Measurements from ENCODE around the gene LYRM1. TPM values are rescaled to one million over a fixed set of nuclear protein-coding genes. Genes with fewer than 3 reads are reported as not detected.

Gene LYRM1
- total and polyA plus RNA-seq, 10 of the 15 experiments (the other 5 are each of a cell fraction or from before 2014, with no cell fraction given): 18.4 to 54.4 (median 38.0) TPM

DNA sequence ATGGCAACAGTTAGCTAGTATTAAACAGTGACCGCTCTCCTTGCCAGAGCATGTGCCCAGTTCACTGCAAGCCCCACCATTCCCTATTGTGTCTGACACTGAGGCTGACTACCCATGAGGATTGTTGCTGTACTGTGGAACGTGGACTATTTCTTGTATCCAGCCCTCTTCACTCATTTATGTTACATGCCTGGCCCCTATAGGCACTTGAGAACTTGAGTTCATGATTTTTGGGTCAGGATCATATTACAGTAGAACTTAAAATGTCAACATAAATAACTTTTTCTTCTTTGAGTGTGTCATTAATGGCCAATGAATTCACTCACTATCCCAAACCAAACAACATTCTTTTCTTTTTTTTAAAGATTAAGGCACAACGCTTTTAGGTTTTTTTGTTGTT is 55.7 kb downstream of the LYRM1 start:
- BruUV-seq (replicated peaks): no TSS peak
- ChIA-PET SMC1A (ENCODE audit: uncharacterized antibody, unreplicated experiment) (no interaction called here), RAD21 (ENCODE audit: unreplicated experiment) (no interaction called here)

DNA sequence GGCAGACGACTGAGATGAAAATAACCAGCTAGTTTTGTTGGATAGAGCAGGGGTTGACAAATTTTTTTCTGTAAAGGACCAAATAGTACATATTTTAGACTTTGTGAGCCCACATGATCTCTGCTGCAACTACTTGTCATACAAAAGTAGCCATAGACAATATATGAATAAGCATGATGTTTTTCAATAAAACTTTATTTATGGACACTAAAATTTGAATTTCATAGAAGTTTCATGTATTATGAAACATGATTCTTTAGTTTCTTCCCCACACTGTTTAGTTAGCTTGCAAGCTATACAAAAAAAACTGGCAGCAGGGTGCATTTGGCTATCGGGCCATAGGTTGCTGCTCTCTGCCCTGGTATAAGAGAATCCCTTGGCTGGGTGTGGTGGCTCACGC is 56.6 kb downstream of the LYRM1 start:
- in situ Hi-C loops (cut with MboI) (no loop called here), intact Hi-C loops (cut with micrococcal nuclease; ENCODE audit: unreplicated experiment) (no loop called here)
- FAIRE-seq (no peak), ATAC-seq (no peak), DNase-seq (ENCODE audit: low read depth, low spot score) (no peak)
- H3K4me2 ChIP-seq (ENCODE audit: control insufficient read depth, insufficient read depth): no peak overlapping the region
- WGBS (ENCODE audit: insufficient coverage, insufficient replicate concordance, low lambda C conversion rate, missing lambda C conversion rate): 43% methylated on average over 3 of the region's 3 CpGs
- no peak overlapping the region for H3K27ac ChIP-seq (ENCODE audit: control insufficient read depth, insufficient read depth)
- H3K36me3 ChIP-seq (ENCODE audit: control insufficient read depth in 2 of 2, insufficient read depth in 2 of 2, low read length in 1 of 2): no peaks in the 10 kb centered on the region
- ChIA-PET POLR2A (interaction anchor here (0.7 kb wide), 1 partner anchor 67 kb away, joined by 3 read pairs; no protein-coding TSS in a partner anchor), RAD21 (ENCODE audit: unreplicated experiment) (no interaction called here), CTCF (interaction anchor here (0.8 kb wide), 1 partner anchor 109 kb away, joined by 3 read pairs; no protein-coding TSS in a partner anchor), SMC1A (ENCODE audit: uncharacterized antibody, unreplicated experiment) (interaction anchor here (1.0 kb wide), 1 partner anchor 107 kb away, joined by 4 read pairs; no protein-coding TSS in a partner anchor)
- H3K27me3 ChIP-seq (replicated peaks in 1 of 2; ENCODE audit: control insufficient read depth in 2 of 2, insufficient read depth in 2 of 2, low read length in 1 of 2): no peaks in the 10 kb centered on the region
- H4K20me1 ChIP-seq (ENCODE audit: control insufficient read depth, insufficient read depth): no peaks in the 10 kb centered on the region
- H3K4me3 ChIP-seq: no peak overlapping the region
- no peak overlapping the region for H2AFZ ChIP-seq (ENCODE audit: control insufficient read depth, low read depth, low read length)
- no peaks in the 10 kb centered on the region for H3K4me1 ChIP-seq (ENCODE audit: control insufficient read depth, insufficient read depth, low read length)
- H3K79me2 ChIP-seq (ENCODE audit: control insufficient read depth, insufficient read depth, low read length): no peaks in the 10 kb centered on the region
- H3K9ac ChIP-seq (ENCODE audit: control insufficient read depth, insufficient read depth, low read length): no peak overlapping the region
- no TSS peak for BruUV-seq (replicated peaks)
- H3K9me3 ChIP-seq (replicated peaks; ENCODE audit: control insufficient read depth, insufficient read depth, low read length): no peaks in the 10 kb centered on the region
- TF ChIP-seq RB1 (IDR thresholded peaks at IDR 0.05; ENCODE audit: borderline replicate concordance) (no peak), TAF1 (IDR thresholded peaks at IDR 0.05; ENCODE audit: borderline replicate concordance, low read depth, low read length) (no peak), ASH2L (IDR thresholded peaks at IDR 0.05; ENCODE audit: borderline replicate concordance, low read depth) (no peak), TARDBP (IDR thresholded peaks at IDR 0.05; ENCODE audit: borderline replicate concordance) (no peak), STAT3 (IDR thresholded peaks at IDR 0.05; ENCODE audit: low read depth, low read length) (no peak)
- TF ChIP-seq, protein P1, sequence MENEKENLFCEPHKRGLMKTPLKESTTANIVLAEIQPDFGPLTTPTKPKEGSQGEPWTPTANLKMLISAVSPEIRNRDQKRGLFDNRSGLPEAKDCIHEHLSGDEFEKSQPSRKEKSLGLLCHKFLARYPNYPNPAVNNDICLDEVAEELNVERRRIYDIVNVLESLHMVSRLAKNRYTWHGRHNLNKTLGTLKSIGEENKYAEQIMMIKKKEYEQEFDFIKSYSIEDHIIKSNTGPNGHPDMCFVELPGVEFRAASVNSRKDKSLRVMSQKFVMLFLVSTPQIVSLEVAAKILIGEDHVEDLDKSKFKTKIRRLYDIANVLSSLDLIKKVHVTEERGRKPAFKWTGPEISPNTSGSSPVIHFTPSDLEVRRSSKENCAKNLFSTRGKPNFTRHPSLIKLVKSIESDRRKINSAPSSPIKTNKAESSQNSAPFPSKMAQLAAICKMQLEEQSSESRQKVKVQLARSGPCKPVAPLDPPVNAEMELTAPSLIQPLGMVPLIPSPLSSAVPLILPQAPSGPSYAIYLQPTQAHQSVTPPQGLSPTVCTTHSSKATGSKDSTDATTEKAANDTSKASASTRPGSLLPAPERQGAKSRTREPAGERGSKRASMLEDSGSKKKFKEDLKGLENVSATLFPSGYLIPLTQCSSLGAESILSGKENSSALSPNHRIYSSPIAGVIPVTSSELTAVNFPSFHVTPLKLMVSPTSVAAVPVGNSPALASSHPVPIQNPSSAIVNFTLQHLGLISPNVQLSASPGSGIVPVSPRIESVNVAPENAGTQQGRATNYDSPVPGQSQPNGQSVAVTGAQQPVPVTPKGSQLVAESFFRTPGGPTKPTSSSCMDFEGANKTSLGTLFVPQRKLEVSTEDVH (IDR thresholded peaks at IDR 0.05; ENCODE audit: low read depth, partially characterized antibody): no peak
- TF ChIP-seq, protein P2, sequence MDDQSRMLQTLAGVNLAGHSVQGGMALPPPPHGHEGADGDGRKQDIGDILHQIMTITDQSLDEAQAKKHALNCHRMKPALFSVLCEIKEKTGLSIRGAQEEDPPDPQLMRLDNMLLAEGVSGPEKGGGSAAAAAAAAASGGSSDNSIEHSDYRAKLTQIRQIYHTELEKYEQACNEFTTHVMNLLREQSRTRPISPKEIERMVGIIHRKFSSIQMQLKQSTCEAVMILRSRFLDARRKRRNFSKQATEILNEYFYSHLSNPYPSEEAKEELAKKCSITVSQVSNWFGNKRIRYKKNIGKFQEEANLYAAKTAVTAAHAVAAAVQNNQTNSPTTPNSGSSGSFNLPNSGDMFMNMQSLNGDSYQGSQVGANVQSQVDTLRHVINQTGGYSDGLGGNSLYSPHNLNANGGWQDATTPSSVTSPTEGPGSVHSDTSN (IDR thresholded peaks at IDR 0.05; ENCODE audit: insufficient replicate concordance, low read depth, low read length): no peak

More for the DNA sequence above, 55.7 kb downstream of the LYRM1 start:
- TF ChIP-seq RAD21 (IDR thresholded peaks at IDR 0.05; ENCODE audit: insufficient read depth, low read depth, low read length) (peak; percentile 42), SMARCA5 (IDR thresholded peaks at IDR 0.05) (no peak), EP300 (IDR thresholded peaks at IDR 0.05; ENCODE audit: borderline replicate concordance in 1 of 2, control insufficient read depth in 1 of 2, low read depth in 2 of 2, low read length in 2 of 2) (no peak)
- TF ChIP-seq, protein P3, sequence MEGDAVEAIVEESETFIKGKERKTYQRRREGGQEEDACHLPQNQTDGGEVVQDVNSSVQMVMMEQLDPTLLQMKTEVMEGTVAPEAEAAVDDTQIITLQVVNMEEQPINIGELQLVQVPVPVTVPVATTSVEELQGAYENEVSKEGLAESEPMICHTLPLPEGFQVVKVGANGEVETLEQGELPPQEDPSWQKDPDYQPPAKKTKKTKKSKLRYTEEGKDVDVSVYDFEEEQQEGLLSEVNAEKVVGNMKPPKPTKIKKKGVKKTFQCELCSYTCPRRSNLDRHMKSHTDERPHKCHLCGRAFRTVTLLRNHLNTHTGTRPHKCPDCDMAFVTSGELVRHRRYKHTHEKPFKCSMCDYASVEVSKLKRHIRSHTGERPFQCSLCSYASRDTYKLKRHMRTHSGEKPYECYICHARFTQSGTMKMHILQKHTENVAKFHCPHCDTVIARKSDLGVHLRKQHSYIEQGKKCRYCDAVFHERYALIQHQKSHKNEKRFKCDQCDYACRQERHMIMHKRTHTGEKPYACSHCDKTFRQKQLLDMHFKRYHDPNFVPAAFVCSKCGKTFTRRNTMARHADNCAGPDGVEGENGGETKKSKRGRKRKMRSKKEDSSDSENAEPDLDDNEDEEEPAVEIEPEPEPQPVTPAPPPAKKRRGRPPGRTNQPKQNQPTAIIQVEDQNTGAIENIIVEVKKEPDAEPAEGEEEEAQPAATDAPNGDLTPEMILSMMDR (IDR thresholded peaks at IDR 0.05 in 2 of 3, conservative IDR thresholded peaks at IDR 0.05 in 1 of 3; ENCODE audit: control insufficient read depth in 2 of 3, extremely low read depth in 1 of 3, insufficient read depth in 1 of 3, low read depth in 3 of 3, low read length in 3 of 3): peak in 2 of 3 experiments; percentile 7 to 35; a peak in 1 of 6 replicates
- no peak overlapping the region for H3K9ac ChIP-seq (ENCODE audit: control insufficient read depth, insufficient read depth, low read length)
- no peak for DNase-seq (ENCODE audit: low read depth, low spot score)
- no peak for ATAC-seq
- no peak overlapping the region for H3K4me3 ChIP-seq
- H3K9me3 ChIP-seq (replicated peaks; ENCODE audit: control insufficient read depth, insufficient read depth, low read length): no peaks in the 10 kb centered on the region
- no peaks in the 10 kb centered on the region for H4K20me1 ChIP-seq (ENCODE audit: control insufficient read depth, insufficient read depth)
- ChIA-PET CTCF (interaction anchor here (0.8 kb wide), 1 partner anchor 108 kb away, joined by 3 read pairs; no protein-coding TSS in a partner anchor), POLR2A (no interaction called here)
- 62% methylated on average over 3 of the region's 3 CpGs for WGBS (ENCODE audit: insufficient coverage, insufficient replicate concordance, low lambda C conversion rate, missing lambda C conversion rate)
- H3K27me3 ChIP-seq (replicated peaks in 1 of 2; ENCODE audit: control insufficient read depth in 2 of 2, insufficient read depth in 2 of 2, low read length in 1 of 2): no peaks in the 10 kb centered on the region
- no peak overlapping the region for H2AFZ ChIP-seq (ENCODE audit: control insufficient read depth, low read depth, low read length)
- intact Hi-C loops (cut with micrococcal nuclease; ENCODE audit: unreplicated experiment): no loop called here
- FAIRE-seq: no peak
- H3K4me1 ChIP-seq (ENCODE audit: control insufficient read depth, insufficient read depth, low read length): no peaks in the 10 kb centered on the region
- no peaks in the 10 kb centered on the region for H3K79me2 ChIP-seq (ENCODE audit: control insufficient read depth, insufficient read depth, low read length)
- no peak overlapping the region for H3K4me2 ChIP-seq (ENCODE audit: control insufficient read depth, insufficient read depth)
- in situ Hi-C loops (cut with MboI): no loop called here
- no peaks in the 10 kb centered on the region for H3K36me3 ChIP-seq (ENCODE audit: control insufficient read depth in 2 of 2, insufficient read depth in 2 of 2, low read length in 1 of 2)
- H3K27ac ChIP-seq (ENCODE audit: control insufficient read depth, insufficient read depth): no peak overlapping the region

All from GM12878 (cell line).